K562 (cell line): ENCODE results near the gene RBM44.

Experiments
- IRF2 ChIP-seq: sonication (generic); formaldehyde crosslinking; IDR thresholded peaks from 2 replicates; pipeline ENCODE4 v1.8.1; 2022; ENCODE audit warnings: mild to moderate bottlenecking, missing genetic modification reagents
- NFYB ChIP-seq: IDR thresholded peaks from 2 replicates; pipeline ENCODE4 v1.6.1; 2011; ENCODE audit warnings: mild to moderate bottlenecking, moderate library complexity; ENCODE audit not compliant: insufficient read length; ENCODE audit errors: extremely low read depth
- RAD21 ChIP-seq, 2 experiments: fragments of 250-450 bp in 1 of 2; fragments of 450-650 bp in 1 of 2; sonication (Bioruptor Pico) in 1 of 2; formaldehyde crosslinking in 1 of 2; IDR thresholded peaks in 1 of 2; conservative IDR thresholded peaks in 1 of 2; 2 replicates each; pipeline versions ENCODE4 v1.4.0 to v1.8.0; 2020 to 2022; ENCODE audit warnings: mild to moderate bottlenecking in 2 of 2, moderate library complexity in 1 of 2
- TF ChIP-seq, protein P1 (sequence below): sonication (generic); formaldehyde crosslinking; IDR thresholded peaks from 2 replicates; pipeline ENCODE4 v1.8.1; 2022; ENCODE audit warnings: missing genetic modification reagents
- TF ChIP-seq, protein P2 (sequence below), 3 experiments: IDR thresholded peaks in 2 of 3; conservative IDR thresholded peaks in 1 of 3; 2 replicates each; pipeline ENCODE4 v1.5.1; 2011 to 2012; ENCODE audit warnings: low read length in 3 of 3, mild to moderate bottlenecking in 3 of 3, control low read depth in 2 of 3, improper control_type of control experiment in 1 of 3, inconsistent platforms in 1 of 3, low read depth in 1 of 3, mixed read lengths in 1 of 3, moderate library complexity in 1 of 3; ENCODE audit not compliant: insufficient read depth in 2 of 3
- TF ChIP-seq, protein P3 (sequence below), 2 experiments: fragments of 450-650 bp; formaldehyde crosslinking in 1 of 2; IDR thresholded peaks; 2 replicates each; pipeline versions ENCODE4 v1.4.0 to v1.6.1; 2014 to 2020; ENCODE audit warnings: mild to moderate bottlenecking in 2 of 2, borderline replicate concordance in 1 of 2, low read depth in 1 of 2

DNA sequence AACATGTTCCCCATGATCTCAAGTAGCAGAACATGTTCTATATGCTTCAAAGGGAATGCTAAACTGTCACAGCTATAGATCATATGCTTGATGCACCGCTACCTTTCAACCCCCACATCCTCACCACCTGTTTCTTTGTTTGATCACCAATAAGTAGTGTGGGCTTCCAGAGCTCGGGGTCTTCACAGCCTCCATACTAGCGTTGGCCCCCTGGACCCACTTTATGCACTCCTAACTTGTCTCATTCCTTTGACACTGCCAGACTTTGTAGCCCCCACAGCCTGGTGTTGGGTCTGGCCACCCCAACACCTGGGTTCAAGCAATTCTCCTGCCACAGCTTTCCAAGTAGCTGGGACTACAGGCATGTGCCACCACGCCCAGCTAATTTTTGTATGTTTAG is 11.6 kb upstream of the RBM44 start:
- TF ChIP-seq IRF2 (CRISPR knock-in tag) (no peak), RAD21 (CRISPR knock-in tag; conservative IDR thresholded peaks at IDR 0.05 in 1 of 2, IDR thresholded peaks at IDR 0.05 in 1 of 2) (no peak), NFYB (no peak)
- TF ChIP-seq, protein P1, sequence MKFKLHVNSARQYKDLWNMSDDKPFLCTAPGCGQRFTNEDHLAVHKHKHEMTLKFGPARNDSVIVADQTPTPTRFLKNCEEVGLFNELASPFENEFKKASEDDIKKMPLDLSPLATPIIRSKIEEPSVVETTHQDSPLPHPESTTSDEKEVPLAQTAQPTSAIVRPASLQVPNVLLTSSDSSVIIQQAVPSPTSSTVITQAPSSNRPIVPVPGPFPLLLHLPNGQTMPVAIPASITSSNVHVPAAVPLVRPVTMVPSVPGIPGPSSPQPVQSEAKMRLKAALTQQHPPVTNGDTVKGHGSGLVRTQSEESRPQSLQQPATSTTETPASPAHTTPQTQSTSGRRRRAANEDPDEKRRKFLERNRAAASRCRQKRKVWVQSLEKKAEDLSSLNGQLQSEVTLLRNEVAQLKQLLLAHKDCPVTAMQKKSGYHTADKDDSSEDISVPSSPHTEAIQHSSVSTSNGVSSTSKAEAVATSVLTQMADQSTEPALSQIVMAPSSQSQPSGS: no peak
- TF ChIP-seq, protein P2, sequence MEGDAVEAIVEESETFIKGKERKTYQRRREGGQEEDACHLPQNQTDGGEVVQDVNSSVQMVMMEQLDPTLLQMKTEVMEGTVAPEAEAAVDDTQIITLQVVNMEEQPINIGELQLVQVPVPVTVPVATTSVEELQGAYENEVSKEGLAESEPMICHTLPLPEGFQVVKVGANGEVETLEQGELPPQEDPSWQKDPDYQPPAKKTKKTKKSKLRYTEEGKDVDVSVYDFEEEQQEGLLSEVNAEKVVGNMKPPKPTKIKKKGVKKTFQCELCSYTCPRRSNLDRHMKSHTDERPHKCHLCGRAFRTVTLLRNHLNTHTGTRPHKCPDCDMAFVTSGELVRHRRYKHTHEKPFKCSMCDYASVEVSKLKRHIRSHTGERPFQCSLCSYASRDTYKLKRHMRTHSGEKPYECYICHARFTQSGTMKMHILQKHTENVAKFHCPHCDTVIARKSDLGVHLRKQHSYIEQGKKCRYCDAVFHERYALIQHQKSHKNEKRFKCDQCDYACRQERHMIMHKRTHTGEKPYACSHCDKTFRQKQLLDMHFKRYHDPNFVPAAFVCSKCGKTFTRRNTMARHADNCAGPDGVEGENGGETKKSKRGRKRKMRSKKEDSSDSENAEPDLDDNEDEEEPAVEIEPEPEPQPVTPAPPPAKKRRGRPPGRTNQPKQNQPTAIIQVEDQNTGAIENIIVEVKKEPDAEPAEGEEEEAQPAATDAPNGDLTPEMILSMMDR (IDR thresholded peaks at IDR 0.05 in 2 of 3, conservative IDR thresholded peaks at IDR 0.05 in 1 of 3; ENCODE audit: insufficient read depth in 2 of 3, low read depth in 1 of 3, low read length in 3 of 3): no peak
- TF ChIP-seq, protein P3, sequence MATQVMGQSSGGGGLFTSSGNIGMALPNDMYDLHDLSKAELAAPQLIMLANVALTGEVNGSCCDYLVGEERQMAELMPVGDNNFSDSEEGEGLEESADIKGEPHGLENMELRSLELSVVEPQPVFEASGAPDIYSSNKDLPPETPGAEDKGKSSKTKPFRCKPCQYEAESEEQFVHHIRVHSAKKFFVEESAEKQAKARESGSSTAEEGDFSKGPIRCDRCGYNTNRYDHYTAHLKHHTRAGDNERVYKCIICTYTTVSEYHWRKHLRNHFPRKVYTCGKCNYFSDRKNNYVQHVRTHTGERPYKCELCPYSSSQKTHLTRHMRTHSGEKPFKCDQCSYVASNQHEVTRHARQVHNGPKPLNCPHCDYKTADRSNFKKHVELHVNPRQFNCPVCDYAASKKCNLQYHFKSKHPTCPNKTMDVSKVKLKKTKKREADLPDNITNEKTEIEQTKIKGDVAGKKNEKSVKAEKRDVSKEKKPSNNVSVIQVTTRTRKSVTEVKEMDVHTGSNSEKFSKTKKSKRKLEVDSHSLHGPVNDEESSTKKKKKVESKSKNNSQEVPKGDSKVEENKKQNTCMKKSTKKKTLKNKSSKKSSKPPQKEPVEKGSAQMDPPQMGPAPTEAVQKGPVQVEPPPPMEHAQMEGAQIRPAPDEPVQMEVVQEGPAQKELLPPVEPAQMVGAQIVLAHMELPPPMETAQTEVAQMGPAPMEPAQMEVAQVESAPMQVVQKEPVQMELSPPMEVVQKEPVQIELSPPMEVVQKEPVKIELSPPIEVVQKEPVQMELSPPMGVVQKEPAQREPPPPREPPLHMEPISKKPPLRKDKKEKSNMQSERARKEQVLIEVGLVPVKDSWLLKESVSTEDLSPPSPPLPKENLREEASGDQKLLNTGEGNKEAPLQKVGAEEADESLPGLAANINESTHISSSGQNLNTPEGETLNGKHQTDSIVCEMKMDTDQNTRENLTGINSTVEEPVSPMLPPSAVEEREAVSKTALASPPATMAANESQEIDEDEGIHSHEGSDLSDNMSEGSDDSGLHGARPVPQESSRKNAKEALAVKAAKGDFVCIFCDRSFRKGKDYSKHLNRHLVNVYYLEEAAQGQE (IDR thresholded peaks at IDR 0.05; ENCODE audit: borderline replicate concordance): no peak
- TF ChIP-seq, protein P3 (CRISPR knock-in tag; IDR thresholded peaks at IDR 0.05; ENCODE audit: low read depth): no peak
